Activated T-cell treated with anti-CD3 and anti-CD28 coated beads for 4 hours (primary cell): ENCODE measurements around the gene MYORG.

Experiments
- DNase-seq: peaks from one replicate; pipeline ENCODE4 v3.0.0-alpha.2; 2020

Gene MYORG

GRCh38 chr9:34331196-34331595 lies 45.5 kb downstream of the MYORG start:
- no peak for DNase-seq

- peak; percentile 89 for DNase-seq
Observed at GRCh38 chr9:34328987-34329832, 47.5 kb downstream of the MYORG start, which contains the start of the genes KIF24 and NUDT2. KIF24 (minus strand) TSS chr9:34329268; CDS start chr9:34311346, 17,922 bp downstream. NUDT2 (plus strand) TSS chr9:34329569; CDS start chr9:34339040, 9,471 bp downstream.

- DNase-seq, result no peak
Observed at GRCh38 chr9:34328500-34328986, 48.2 kb downstream of the MYORG start.

- DNase-seq, result no peak
Observed at GRCh38 chr9:34326690-34327089, 50.0 kb downstream of the MYORG start.

GRCh38 chr9:34322899-34323591 lies 53.7 kb downstream of the MYORG start:
- no peak for DNase-seq

- no peak for DNase-seq
Observed at GRCh38 chr9:34321451-34321850, 55.2 kb downstream of the MYORG start.

- no peak for DNase-seq
Observed at GRCh38 chr9:34318163-34318790, 58.4 kb downstream of the MYORG start.

GRCh38 chr9:34317436-34317835 lies 59.3 kb downstream of the MYORG start:
- no peak for DNase-seq
